Fibroblast of mammary gland (primary cell): ENCODE data around the gene REST.

Experiments used
- DNase-seq: peaks from one replicate; pipeline ENCODE4 v3.0.0-alpha.2; 2010; ENCODE audit warnings: low read depth
- H3K4me3 ChIP-seq: 2 replicates; pipeline ENCODE4 v1.5.1; 2011; ENCODE audit warnings: low read depth, mild to moderate bottlenecking, low read length, moderate library complexity; ENCODE audit not compliant: control insufficient read depth
- CTCF ChIP-seq: conservative IDR thresholded peaks from 2 replicates; pipeline ENCODE4 v1.5.1; 2011; ENCODE audit warnings: low read depth, low read length, inconsistent platforms; ENCODE audit not compliant: control insufficient read depth, insufficient read depth

Gene REST

GRCh38 chr4:56959100-56959499 lies 51.4 kb downstream of the REST start:
- H3K4me3 ChIP-seq, result no peak overlapping the region
- TF ChIP-seq CTCF, result no peak

GRCh38 chr4:56961107-56961500 lies 53.4 kb downstream of the REST start:
- DNase-seq, result no peak

More at GRCh38 chr4:56959100-56959499, 51.4 kb downstream of the REST start:
- DNase-seq, result no peak

GRCh38 chr4:56971383-56971782 lies 63.7 kb downstream of the REST start:
- TF ChIP-seq CTCF, result no peak
- no peak overlapping the region for H3K4me3 ChIP-seq
- DNase-seq, result no peak

More at GRCh38 chr4:56961107-56961500, 53.4 kb downstream of the REST start:
- no peak overlapping the region for H3K4me3 ChIP-seq
- no peak for TF ChIP-seq CTCF

GRCh38 chr4:56972389-56972788 lies 64.7 kb downstream of the REST start:
- no peak for DNase-seq
- no peak for TF ChIP-seq CTCF
- no peak overlapping the region for H3K4me3 ChIP-seq

GRCh38 chr4:56972809-56973208 lies 65.1 kb downstream of the REST start:
- TF ChIP-seq CTCF, result no peak
- no peak overlapping the region for H3K4me3 ChIP-seq
- no peak for DNase-seq

GRCh38 chr4:56973336-56973735 lies 65.6 kb downstream of the REST start:
- H3K4me3 ChIP-seq, result no peak overlapping the region
- no peak for TF ChIP-seq CTCF
- no peak for DNase-seq

- H3K4me3 ChIP-seq, result peak overlapping the region; percentile 97
- no peak for DNase-seq
- no peak for TF ChIP-seq CTCF
These were observed 68.7 kb downstream of the REST start for GRCh38 chr4:56976283-56976836.
